Measurements from ENCODE around the gene AKT2. TPM values are rescaled to one million over a fixed set of nuclear protein-coding genes. Genes with fewer than 3 reads are reported as not detected.
A peak's percentile ranks its signal among the peaks of the same experiment; 100 is the strongest.
"Not testable (repeated sequence)": the region's sequence is repeated elsewhere in the genome, so short reads cannot be mapped to it uniquely, and the experiment has no call there.

Gene AKT2
- total RNA-seq (100 to 1,000 TPM; 119 to 131 (median 125) TPM), polyA plus RNA-seq (94.9 TPM)
- long read RNA-seq, donor 1, full-length matches to known transcripts, result 9 of 19 reads
- long read RNA-seq, donor 1, partial matches to known transcripts, result 5 of 19 reads
- long read RNA-seq, donor 1, other reads (novel, unspliced or antisense), result 5 of 19 reads
- long read RNA-seq, donor 2, partial matches to known transcripts, result 0 of 4 reads
- long read RNA-seq, donor 2, other reads (novel, unspliced or antisense), result 4 of 4 reads
- long read RNA-seq, donor 3, full-length matches to known transcripts, result 2 of 12 reads
- long read RNA-seq, donor 3, partial matches to known transcripts, result 8 of 12 reads
- long read RNA-seq, donor 3, other reads (novel, unspliced or antisense), result 2 of 12 reads
- long read RNA-seq, donor 4, partial matches to known transcripts, result 1 of 3 reads
- long read RNA-seq, donor 4, other reads (novel, unspliced or antisense), result 2 of 3 reads

DNA sequence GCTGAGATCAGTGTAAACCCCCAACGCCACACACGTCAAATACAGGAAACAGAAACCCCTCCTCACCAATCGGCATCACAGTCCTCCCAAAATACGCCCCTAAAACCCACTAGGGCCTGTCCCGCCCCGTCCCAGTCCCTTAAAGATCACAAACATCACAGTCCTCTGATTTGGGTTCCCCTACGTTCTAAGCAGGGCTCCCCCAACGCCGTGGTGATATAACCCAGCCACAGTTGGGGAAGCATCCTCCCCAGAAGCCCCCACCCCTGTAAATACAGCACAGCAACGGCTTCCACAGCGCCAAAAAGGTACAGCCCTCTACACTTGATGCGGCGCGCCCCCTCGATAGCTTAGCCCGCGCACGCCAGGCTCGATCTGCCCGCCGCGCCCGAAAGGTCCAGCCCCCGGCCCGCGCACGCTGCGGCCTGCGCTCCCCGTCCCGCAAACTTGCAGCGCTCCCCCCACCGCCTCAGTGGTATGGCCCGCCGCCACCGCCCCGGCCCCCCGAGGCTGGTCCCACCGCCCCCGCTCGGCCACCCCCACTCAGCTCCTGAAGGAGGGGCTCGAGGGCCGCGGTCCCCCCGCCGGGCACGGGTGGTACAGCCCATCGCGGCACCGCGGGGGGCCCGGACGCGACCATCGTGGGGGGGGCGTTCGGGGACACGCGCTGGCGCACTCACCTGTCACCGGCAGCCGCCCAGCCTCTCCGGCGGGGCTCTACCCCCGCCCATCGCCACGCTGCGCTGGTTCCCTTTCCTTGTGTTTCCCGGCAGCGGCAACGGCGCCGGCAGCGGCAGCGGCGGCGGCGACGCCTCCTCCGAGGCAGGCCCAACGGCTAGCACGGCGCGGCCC, at the start of gene AKT2:
AKT2 (minus strand) TSS at position 845 of the 852 bp plus-strand sequence. CDS start 20,078 bp downstream, outside the sequence.
- Histone ChIP-seq H3K4me1 (ENCODE audit: control insufficient read depth, insufficient read depth, low read length) (peaks cover 17% of the 10 kb centered on the region), H3K27ac (ENCODE audit: low read length) (peak within 1 kb of the TSS; percentile 98), H3K9me3 (ENCODE audit: control insufficient read depth, low read length) (no peaks in the 10 kb centered on the region), H3K4me3 (ENCODE audit: low read length) (peak within 1 kb of the TSS; percentile 92), H3K27me3 (ENCODE audit: control insufficient read depth, insufficient read depth) (no peaks in the 10 kb centered on the region)
- peak in 2 of 3 donors; percentile 70 to 90 for DNase-seq
- ATAC-seq, result peak; percentile 38 to 50
- WGBS, result under 1% methylated on average over 84 of the region's 84 CpGs
- intact Hi-C loops (cut with DNase I), result no loop called here

DNA sequence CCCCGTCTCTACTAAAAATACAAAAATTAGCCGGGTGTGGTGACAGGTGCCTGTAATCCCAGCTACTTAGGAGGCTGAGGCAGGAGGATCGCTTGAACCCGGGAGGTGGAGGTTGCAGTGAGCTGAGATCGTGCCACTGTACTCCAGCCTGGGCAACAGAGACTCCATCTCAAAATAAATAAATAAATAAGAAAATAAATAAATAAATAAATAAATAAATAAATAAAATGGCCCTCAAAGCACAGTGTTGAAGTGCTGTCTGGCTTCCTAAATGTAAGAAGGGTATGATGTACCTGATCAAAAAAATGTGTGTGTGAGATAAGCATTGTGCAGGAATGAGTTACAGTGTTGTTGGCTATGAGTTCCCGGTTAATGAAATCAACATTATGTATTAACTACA, 47.9 kb upstream of the AKT2 start:
- H3K9me3 ChIP-seq (ENCODE audit: control insufficient read depth, low read length); ATAC-seq; H3K27ac ChIP-seq (ENCODE audit: low read length); intact Hi-C loops (cut with DNase I); DNase-seq; H3K27me3 ChIP-seq (ENCODE audit: control insufficient read depth, insufficient read depth); H3K4me1 ChIP-seq (ENCODE audit: control insufficient read depth, insufficient read depth, low read length); H3K4me3 ChIP-seq (ENCODE audit: low read length): not testable (repeated sequence)
- 95% methylated on average over 6 of the region's 6 CpGs for WGBS

DNA sequence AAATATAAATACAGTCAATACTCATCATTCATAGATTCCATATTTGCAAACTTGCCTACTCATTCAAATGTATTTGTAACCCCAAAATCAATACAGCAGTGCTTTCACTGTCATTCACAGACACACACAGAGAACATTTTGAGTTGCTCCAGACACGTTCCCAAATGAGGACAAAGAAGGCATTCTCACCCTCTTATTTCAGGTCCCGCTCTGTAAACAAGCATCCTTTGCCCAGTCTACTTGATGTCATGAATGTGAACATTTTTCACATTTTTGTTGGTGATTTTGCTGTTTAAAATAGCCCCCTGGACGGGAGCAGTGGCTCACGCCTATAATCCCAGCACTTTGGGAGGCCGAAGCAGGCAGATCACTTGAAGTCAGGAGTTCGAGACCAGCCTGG, 47.5 kb upstream of the AKT2 start:
- no peak for ATAC-seq
- no peak for DNase-seq
- H3K27me3 ChIP-seq (ENCODE audit: control insufficient read depth, insufficient read depth), result no peaks in the 10 kb centered on the region
- H3K9me3 ChIP-seq (ENCODE audit: control insufficient read depth, low read length), result no peaks in the 10 kb centered on the region
- no peak overlapping the region for H3K4me3 ChIP-seq (ENCODE audit: low read length)
- intact Hi-C loops (cut with DNase I), result no loop called here
- H3K4me1 ChIP-seq (ENCODE audit: control insufficient read depth, insufficient read depth, low read length), result no peaks in the 10 kb centered on the region
- 85% methylated on average over 6 of the region's 6 CpGs for WGBS
- H3K27ac ChIP-seq (ENCODE audit: low read length), result no peak overlapping the region

DNA sequence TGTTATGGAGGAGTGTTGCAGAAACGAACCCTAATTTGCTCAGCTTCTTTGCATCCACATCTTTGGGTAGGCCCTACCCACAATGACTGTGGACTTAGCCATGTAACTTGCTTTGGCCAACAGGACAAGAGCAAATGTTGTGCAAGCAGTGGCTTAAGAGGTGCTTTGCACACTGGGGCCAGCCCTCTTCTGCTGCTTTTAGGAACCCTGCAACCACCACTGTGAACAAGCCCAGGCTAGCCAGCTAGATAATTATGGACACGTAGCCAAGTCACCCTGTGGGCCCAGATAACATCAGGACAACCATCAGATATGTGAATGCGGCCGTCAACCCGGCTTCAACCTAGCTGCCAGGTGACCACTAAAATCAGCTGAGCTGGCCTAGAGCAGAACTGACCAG, 45.9 kb upstream of the AKT2 start:
- H3K27me3 ChIP-seq (ENCODE audit: control insufficient read depth, insufficient read depth), result no peaks in the 10 kb centered on the region
- ATAC-seq, result no peak
- no peak for DNase-seq
- 88% methylated on average over 5 of the region's 5 CpGs for WGBS
- no peaks in the 10 kb centered on the region for H3K9me3 ChIP-seq (ENCODE audit: control insufficient read depth, low read length)
- no peaks in the 10 kb centered on the region for H3K4me1 ChIP-seq (ENCODE audit: control insufficient read depth, insufficient read depth, low read length)
- no peak overlapping the region for H3K27ac ChIP-seq (ENCODE audit: low read length)
- intact Hi-C loops (cut with DNase I), result no loop called here
- H3K4me3 ChIP-seq (ENCODE audit: low read length), result no peak overlapping the region

DNA sequence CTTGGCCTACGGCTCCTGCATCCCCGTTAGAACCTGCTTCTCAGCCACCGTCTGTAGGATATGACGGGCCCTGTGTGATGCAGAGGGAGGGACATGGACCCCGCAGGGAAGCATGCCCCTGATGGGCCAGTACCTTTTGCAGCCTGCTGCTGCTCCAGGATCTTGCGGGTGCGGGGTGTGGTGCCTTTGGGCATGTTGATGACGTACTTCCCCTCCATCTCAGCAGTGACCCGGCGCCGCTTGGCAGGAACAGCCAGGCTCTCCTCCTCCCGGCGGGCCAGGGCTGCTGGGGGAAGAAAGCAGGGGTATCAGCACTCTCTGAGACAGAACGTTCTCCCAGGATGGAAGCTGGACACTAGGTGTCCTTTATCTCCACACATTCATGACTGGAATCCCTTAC, 41.1 kb upstream of the AKT2 start:
- DNase-seq, result no peak
- Histone ChIP-seq H3K27me3 (ENCODE audit: control insufficient read depth, insufficient read depth) (no peaks in the 10 kb centered on the region), H3K4me3 (ENCODE audit: low read length) (no peak overlapping the region), H3K9me3 (ENCODE audit: control insufficient read depth, low read length) (no peaks in the 10 kb centered on the region), H3K4me1 (ENCODE audit: control insufficient read depth, insufficient read depth, low read length) (no peaks in the 10 kb centered on the region), H3K27ac (ENCODE audit: low read length) (no peak overlapping the region)
- ATAC-seq, result no peak
- 90% methylated on average over 14 of the region's 14 CpGs for WGBS
- intact Hi-C loops (cut with DNase I), result no loop called here

DNA sequence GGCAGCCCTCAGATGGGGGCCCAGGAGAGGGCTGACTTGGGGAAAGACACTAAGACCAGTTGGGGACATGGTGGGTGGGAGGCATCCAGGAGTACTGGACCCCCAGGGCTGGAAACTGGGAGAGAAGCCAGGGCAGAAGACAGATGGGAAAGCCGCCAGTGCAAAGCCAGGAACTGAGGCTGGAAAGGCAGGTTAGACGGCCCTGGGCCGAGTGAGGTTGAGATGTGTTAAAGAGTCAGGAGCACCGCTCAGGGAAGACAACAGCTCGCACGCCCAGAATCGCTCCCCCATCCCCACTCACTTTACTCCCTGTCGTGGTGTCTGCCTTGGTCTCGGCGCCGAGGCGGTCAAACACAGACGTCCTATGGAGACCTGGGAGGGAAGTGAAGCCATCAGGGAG, 38.6 kb upstream of the AKT2 start:
- H3K4me3 ChIP-seq (ENCODE audit: low read length), result no peak overlapping the region
- no peaks in the 10 kb centered on the region for H3K27me3 ChIP-seq (ENCODE audit: control insufficient read depth, insufficient read depth)
- ATAC-seq (no peak), DNase-seq (no peak)
- H3K4me1 ChIP-seq (ENCODE audit: control insufficient read depth, insufficient read depth, low read length), result no peaks in the 10 kb centered on the region
- WGBS, result 91% methylated on average over 13 of the region's 13 CpGs
- no peaks in the 10 kb centered on the region for H3K9me3 ChIP-seq (ENCODE audit: control insufficient read depth, low read length)
- no peak overlapping the region for H3K27ac ChIP-seq (ENCODE audit: low read length)
- intact Hi-C loops (cut with DNase I), result no loop called here

DNA sequence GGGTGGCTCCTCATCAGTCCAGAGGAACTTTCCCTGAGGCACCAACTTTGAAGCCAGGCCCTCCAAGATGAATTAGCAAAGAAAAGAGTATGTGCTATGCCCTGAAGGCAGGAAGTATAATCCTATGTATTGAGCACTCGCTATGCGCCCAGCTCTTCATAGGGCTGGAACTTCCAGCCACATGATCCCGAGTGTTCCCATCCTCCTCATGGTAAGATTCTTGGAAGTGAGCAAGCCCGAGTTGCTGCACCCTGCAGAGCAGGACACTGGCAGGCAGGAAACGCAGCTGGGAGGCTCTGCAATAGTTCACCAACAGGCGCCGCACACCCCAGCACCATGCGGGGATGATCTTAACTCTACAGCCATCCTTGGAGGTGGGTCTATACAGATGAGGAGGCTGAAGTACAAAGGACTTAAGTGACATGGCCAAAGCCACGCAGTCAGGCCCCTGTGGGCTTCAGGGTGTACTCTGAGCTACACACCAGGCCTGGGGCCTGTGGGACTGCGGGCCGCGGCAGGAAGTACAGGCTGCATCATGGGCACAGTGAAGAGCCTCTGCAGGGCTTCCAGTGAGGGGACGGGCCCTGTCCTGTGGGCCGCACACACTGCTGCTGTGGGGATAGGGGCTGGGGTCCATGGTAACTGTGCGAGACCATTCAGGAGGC, 37.9 kb upstream of the AKT2 start:
- no peak for DNase-seq
- WGBS, result 94% methylated on average over 15 of the region's 15 CpGs
- intact Hi-C loops (cut with DNase I), result no loop called here
- Histone ChIP-seq H3K27me3 (ENCODE audit: control insufficient read depth, insufficient read depth) (no peaks in the 10 kb centered on the region), H3K9me3 (ENCODE audit: control insufficient read depth, low read length) (no peaks in the 10 kb centered on the region), H3K4me3 (ENCODE audit: low read length) (no peak overlapping the region), H3K27ac (ENCODE audit: low read length) (no peak overlapping the region), H3K4me1 (ENCODE audit: control insufficient read depth, insufficient read depth, low read length) (no peaks in the 10 kb centered on the region)
- no peak for ATAC-seq

DNA sequence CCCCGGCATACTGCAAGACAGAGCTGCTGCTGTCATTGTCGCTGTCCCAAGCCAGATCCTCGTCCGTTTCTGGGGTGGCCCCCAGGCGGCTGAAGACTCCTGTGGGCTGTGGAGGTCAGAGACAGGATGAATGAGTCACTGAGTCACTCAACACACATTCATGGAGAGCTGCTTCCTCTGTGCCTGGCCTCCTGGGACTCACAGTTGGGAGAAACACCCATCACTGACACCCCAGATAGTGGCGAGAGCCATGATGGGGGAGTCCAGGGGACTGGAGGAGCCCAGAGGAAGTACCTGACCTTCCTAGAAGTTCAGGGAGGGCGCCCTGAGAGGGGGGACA, 37.1 kb upstream of the AKT2 start:
- intact Hi-C loops (cut with DNase I), result no loop called here
- ATAC-seq (no peak), DNase-seq (peak in 1 of 3 donors; percentile 2)
- Histone ChIP-seq H3K9me3 (ENCODE audit: control insufficient read depth, low read length) (no peaks in the 10 kb centered on the region), H3K27ac (ENCODE audit: low read length) (no peak overlapping the region), H3K4me1 (ENCODE audit: control insufficient read depth, insufficient read depth, low read length) (no peaks in the 10 kb centered on the region), H3K4me3 (ENCODE audit: low read length) (no peak overlapping the region), H3K27me3 (ENCODE audit: control insufficient read depth, insufficient read depth) (no peaks in the 10 kb centered on the region)
- WGBS, result 91% methylated on average over 7 of the region's 7 CpGs

DNA sequence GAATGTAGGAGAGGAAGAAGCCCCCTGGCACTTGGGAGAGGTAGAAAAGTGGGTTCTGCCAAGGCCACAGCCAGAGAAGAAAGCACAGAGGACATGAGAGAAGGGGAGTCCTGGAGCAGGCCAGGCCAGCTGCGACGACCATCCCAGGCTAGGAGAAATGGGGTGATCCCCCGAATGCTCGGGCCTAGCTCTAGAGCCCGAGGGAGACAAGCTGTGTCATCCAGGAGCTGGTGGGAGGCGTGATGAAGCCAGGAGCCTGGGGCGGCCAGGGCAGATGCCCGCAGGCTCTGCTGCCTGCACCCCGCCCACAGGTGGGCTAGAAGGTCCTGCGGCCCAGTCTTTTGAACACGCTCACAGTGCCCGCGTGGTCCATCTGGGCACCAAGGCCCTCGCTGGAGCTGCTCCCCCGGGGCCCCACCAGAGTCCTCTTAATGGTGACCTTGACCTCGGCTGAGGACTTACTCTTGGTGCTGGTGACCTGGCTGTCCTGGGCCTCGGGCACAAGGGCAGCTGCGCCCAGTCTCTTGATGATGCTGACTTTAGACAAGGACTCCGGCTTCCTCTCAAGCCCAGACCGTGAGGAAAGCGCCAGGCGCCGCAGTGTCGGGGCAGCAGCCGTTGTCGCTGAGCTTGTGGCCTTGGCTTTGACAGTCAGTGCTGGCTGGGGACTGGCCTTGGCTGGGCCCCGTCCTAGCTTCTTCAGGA, 36.6 kb upstream of the AKT2 start:
- DNase-seq (peak in 1 of 3 donors; percentile 32), ATAC-seq (no peak)
- Histone ChIP-seq H3K4me1 (ENCODE audit: control insufficient read depth, insufficient read depth, low read length) (no peaks in the 10 kb centered on the region), H3K4me3 (ENCODE audit: low read length) (no peak overlapping the region), H3K9me3 (ENCODE audit: control insufficient read depth, low read length) (no peaks in the 10 kb centered on the region), H3K27ac (ENCODE audit: low read length) (no peak overlapping the region), H3K27me3 (ENCODE audit: control insufficient read depth, insufficient read depth) (no peaks in the 10 kb centered on the region)
- 94% methylated on average over 27 of the region's 27 CpGs for WGBS
- intact Hi-C loops (cut with DNase I), result no loop called here

DNA sequence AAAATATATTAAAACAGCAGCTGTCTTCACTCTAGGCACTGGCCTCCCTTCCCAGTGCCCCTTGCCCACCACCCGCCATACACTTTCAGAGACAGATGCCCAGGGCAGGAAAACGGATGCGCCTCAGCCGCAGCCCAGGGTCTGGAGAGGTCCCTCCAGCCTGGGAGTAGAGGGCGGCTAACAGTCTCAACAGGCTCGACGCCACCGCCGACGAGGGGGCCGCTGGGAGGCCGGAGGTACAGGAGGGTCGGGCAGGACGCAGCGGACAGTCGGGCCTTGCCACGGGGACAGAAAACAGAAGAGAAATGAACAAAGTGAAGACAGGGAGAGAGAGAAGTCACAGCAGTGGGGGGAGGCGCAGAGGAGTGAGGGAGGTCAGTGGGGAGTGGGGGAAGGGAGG, 35.9 kb upstream of the AKT2 start:
- no peaks in the 10 kb centered on the region for H3K4me1 ChIP-seq (ENCODE audit: control insufficient read depth, insufficient read depth, low read length)
- 95% methylated on average over 18 of the region's 18 CpGs for WGBS
- no peak for DNase-seq
- H3K27ac ChIP-seq (ENCODE audit: low read length), result no peak overlapping the region
- no peaks in the 10 kb centered on the region for H3K27me3 ChIP-seq (ENCODE audit: control insufficient read depth, insufficient read depth)
- intact Hi-C loops (cut with DNase I), result no loop called here
- no peak overlapping the region for H3K4me3 ChIP-seq (ENCODE audit: low read length)
- no peak for ATAC-seq
- no peaks in the 10 kb centered on the region for H3K9me3 ChIP-seq (ENCODE audit: control insufficient read depth, low read length)
